GM18867 (cell line): ENCODE measurements around the gene CLDN15.

Experiments
- ATAC-seq: cut with Tn5 transposase; IDR thresholded peaks from one replicate; pipeline ENCODE4 v1.9.1; 2021; ENCODE audit warnings: mild to moderate bottlenecking, moderate library complexity; ENCODE audit not compliant: unreplicated experiment

The CLDN15 gene

DNA sequence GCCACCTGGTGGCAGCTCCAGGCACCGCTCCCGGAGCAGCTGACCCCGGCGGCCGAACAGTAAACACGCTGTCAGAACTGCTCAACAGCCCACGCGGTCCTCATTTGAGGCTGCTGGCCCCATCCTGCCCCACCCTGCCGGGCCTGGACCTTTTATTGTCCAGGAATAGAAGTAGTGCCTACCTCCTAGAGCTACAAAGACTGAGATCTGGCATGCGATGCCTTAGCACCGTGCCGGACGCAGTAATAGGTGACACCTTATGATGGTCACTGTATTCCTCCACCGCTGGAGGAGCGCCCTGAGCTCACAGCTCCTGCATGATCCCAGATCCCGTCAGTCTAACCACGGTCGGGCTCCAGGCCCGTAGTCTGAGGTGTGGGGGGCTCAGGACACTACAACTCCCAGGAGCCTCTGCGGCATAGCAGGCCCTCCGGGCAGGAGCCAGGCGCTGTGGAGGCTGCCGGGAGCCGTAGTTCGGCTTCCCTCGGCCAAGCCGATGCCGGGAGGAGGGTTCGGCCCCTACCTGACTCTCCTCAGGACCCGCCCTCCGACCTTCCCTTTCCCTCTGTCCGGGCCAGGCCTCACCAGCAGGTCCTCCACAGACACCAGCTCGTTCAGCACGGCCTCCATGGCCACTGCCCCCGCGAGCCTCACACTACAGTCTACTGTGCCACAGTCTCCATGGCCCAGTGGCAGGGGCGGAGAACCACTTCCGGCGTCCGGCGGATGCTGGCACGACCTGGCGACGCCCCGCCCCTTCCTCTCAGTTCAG, 7.0 kb upstream of the CLDN15 start, which contains the start of gene FIS1:
FIS1 (minus strand) TSS at position 707 of the 772 bp plus-strand sequence; CDS start at position 630, 77 bp downstream.
- ATAC-seq = peak; percentile 92

- no peak for ATAC-seq
Observed at GRCh38 chr7:101243646-101244374, 6.2 kb upstream of the CLDN15 start.

GRCh38 chr7:101241443-101242349, 4.1 kb upstream of the CLDN15 start:
- no peak for ATAC-seq

- no peak for ATAC-seq
Observed at GRCh38 chr7:101241015-101241363, 3.4 kb upstream of the CLDN15 start.

GRCh38 chr7:101240226-101241014, 2.8 kb upstream of the CLDN15 start:
- ATAC-seq = no peak

GRCh38 chr7:101239951-101240220, 2.3 kb upstream of the CLDN15 start:
- no peak for ATAC-seq

- ATAC-seq = no peak
Observed at GRCh38 chr7:101239191-101239950, 1.8 kb upstream of the CLDN15 start.

DNA sequence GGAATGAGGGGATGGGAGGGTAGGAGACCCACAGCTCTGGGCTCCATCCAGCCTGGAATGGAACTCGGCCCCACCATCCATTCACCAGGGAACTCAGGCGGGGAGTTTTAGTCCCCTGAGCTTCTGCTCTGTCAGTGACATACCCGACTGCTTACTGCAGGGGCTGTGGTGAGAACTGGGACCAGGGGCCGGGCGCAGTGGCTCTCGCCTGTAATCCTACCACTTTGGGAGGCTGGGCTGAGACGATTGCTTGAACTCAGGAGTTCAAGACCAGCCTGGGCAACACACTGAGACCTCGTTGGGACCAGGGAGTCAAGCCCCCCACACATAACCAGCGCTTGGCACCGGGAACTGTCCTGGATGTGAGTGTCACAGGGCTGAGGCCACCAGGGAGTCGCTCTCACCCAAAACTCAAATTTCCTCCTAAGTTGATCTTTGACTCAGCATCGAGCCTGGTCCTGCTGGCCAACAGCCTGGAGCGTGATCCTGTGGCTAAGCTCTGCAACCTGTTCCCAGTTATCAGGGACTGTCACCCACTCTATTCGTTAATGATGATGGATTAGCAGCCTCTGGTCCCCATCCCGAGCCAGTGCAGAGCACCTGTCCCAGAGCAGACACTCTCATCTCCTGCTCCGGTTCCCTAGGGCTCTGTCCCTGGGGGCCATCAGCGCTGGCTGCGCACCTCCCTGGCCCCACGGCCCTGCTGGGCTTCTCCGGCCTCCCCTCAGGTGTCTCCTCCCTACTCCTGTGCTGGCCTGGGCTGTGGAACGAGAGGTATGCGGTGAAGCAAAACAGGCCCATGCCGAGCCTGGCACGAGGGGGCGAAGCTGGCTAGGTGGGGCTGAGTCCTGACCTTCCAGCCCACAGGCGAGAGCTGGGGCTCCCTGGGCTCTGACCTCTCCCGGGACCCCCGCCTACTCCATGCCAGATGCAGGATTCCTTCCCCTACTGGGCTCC, 902 bp upstream of the CLDN15 start:
- no peak for ATAC-seq

GRCh38 chr7:101236292-101236835, 1.2 kb downstream of the CLDN15 start:
- no peak for ATAC-seq

DNA sequence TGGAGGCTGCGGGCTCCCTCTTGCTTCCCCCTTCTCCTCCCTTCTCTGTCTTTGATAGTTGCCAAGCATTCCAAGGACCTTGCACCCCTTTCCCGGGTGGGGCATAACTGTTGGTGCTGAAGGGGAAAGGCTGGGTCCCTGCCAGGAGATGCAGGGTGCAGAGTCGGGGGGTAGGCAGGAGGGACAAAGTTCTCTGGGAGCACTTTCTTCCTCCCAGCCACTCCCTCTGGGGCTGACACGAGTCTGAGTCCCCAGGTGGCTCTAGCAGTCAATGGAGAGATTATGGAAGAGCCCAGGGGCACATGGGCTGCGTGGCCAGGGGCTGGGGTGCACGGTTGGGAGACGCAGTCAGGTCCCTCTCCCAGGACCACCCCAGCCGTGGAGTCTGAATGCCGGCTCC, 2.1 kb downstream of the CLDN15 start:
- no peak for ATAC-seq

- ATAC-seq = no peak
Observed at GRCh38 chr7:101235050-101235449, 2.6 kb downstream of the CLDN15 start.

- no peak for ATAC-seq
Observed at GRCh38 chr7:101234636-101235035, 3.0 kb downstream of the CLDN15 start.

DNA sequence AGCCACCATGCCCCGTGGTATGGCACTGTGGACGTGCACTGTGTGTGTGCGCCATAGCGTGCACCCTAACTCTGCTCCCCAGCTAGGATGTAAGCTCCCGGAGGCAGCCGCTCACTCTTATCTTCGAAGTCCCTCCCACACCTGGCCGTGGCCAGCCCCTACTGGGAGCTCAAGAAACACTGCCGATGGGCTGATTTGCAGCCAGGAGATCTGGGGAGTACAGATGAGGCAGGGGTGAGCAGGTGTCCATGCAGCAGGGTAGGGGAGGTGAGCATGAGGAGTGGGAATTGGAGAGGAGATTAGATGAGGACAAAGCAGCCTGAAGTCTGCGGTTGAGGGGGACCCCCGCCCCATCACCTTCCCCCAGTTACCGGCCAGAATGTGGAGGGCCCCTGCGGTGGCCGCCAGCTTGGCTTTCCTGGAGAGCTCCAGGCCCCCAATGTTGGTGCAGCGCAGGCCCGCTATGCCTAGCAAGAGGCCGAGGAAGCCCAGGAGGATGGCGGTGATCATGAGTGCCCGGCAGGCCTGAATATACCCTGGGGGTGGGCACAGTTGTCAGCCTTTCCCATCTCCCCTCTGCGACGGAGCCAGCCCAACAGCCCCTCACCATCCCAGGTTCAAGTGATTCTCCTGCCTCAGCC, 3.6 kb downstream of the CLDN15 start:
- ATAC-seq = no peak

DNA sequence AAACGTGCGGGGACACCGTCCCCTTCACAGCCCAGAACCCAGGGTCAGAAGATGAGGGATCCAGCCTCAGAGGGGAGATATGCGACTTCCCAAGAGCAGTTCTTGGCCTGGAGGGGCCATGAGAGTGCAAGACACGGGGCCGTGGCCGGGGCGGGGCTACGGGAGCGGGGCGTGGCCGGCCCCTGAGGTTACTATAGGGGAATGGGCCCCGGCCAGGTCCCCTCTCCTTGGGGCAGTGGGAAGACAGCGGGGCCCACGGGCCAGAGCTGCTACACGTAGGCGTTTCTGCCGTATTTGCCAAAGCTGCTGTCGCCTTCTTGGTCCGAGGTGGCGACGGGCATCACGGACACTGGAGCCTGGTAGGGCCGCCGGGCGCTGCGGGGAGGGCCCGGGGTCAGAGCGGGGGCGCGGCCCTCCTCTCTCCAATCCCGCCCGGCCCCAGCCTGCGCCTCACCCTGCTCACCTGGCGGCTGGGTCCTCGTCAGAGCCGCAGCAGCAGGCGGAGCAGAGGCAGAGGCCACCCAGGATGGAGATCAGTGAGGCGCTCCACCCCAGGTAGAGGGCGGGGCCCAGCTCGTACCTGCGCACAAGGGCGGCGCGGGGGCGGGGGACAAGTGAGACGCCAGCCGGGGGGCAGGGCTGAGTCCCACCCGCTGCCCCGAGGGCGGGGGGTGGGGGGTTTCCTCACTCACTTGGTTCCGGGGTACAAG, 5.3 kb downstream of the CLDN15 start:
- ATAC-seq = no peak

DNA sequence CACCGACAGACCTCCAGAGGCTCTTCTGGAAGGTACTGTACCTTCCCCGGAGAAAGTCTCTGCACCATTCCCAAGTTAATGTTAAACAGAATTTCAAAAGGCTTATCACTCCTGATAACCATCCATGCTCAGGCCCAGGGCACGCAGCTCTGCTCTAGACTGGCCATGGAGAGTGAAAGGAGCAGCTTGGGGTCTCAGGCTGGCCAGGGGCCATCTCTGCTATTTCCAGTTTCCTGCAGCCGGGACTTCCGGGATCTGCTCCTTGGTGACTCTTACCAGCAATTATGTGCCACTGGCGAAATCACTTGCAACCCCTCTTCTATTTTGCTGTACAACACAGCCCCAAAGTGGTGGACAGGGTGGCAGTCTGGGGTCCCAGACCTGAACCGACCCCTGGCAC, 6.0 kb downstream of the CLDN15 start:
- ATAC-seq = no peak

DNA sequence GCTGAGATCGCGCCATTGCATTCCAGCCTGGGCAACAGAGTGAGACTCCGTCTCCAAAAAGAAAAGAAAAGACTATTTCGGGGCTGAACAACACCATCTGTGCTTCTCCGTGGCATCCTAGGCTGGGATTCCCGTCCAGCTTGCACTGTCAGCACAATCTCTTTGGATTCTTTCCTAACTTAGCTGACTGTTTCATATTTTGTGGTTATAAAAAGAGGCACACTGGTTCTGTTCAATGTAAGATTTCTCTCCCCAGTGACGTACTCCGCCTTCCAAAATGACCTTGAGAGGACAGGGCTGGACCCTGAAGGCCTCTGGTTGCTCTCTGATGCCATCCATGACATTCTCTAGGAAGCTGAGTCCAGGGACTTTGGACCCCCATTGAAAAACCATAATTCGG, 10.9 kb downstream of the CLDN15 start:
- no peak for ATAC-seq

GRCh38 chr7:101225650-101226049, 12.0 kb downstream of the CLDN15 start:
- ATAC-seq = no peak

GRCh38 chr7:101223528-101223927, 14.1 kb downstream of the CLDN15 start:
- ATAC-seq = no peak
